Spinal cord (tissue), 10 donors: ENCODE measurements around the gene LRRFIP1. TPM values are rescaled to one million over a fixed set of nuclear protein-coding genes. Genes with fewer than 3 reads are reported as not detected.
"Not testable (repeated sequence)": the region's sequence is repeated elsewhere in the genome, so short reads cannot be mapped to it uniquely, and the experiment has no call there.

Experiments used
- DNase-seq, 6 donors: peaks; one replicate each; pipeline versions ENCODE4 v3.0.0 to v3.0.0-alpha.2; 2013 to 2015; ENCODE audit warnings: low spot score in 6 of 6, low read depth in 4 of 6
- H3K27ac ChIP-seq: one replicate; pipeline ENCODE4 v1.5.1; 2013; ENCODE audit warnings: low read depth, low read length, control low read depth
- H3K27me3 ChIP-seq: one replicate; pipeline ENCODE4 v1.6.1; 2013; ENCODE audit warnings: low read length; ENCODE audit not compliant: control insufficient read depth, insufficient read depth
- H3K36me3 ChIP-seq: one replicate; pipeline ENCODE4 v1.6.1; 2013; ENCODE audit warnings: low read length; ENCODE audit not compliant: control insufficient read depth, insufficient read depth
- H3K4me1 ChIP-seq: one replicate; pipeline ENCODE4 v1.6.1; 2013; ENCODE audit warnings: low read length; ENCODE audit not compliant: control insufficient read depth, insufficient read depth
- H3K4me3 ChIP-seq: one replicate; pipeline ENCODE4 v1.5.1; 2013; ENCODE audit warnings: low read depth, low read length, control low read depth
- H3K9me3 ChIP-seq: one replicate; pipeline ENCODE4 v1.6.1; 2013; ENCODE audit warnings: low read length; ENCODE audit not compliant: control insufficient read depth, insufficient read depth
- WGBS: methylation state at CpG from one replicate; pipeline ENCODE4 v1.1.5; 2013; ENCODE audit warnings: missing lambda C conversion rate; ENCODE audit not compliant: insufficient coverage; 5-methylcytosine and 5-hydroxymethylcytosine counted together
- polyA plus RNA-seq, 2 donors: library from polyadenylated mRNA; unstranded; fragments of 120-200 nt; gene quantifications; one replicate each; pipeline ENCODE4 v1.2.1, GENCODE V29; 2013; ENCODE audit not compliant: insufficient read length in 2 of 2
- total RNA-seq, 2 donors: library from RNA; depleted of rRNA in 1 of 2; stranded (reverse); fragments of 120-200 nt in 1 of 2; fragments of >200 nt in 1 of 2; gene quantifications; one replicate each; pipeline versions ENCODE4 v1.2.3 to v1.2.4, GENCODE V29; 2013 to 2014
- donor health status: healthy.

The LRRFIP1 gene
- total and polyA plus RNA-seq, 4 donors: 36.5 to 56.1 (median 55.2) TPM

DNA sequence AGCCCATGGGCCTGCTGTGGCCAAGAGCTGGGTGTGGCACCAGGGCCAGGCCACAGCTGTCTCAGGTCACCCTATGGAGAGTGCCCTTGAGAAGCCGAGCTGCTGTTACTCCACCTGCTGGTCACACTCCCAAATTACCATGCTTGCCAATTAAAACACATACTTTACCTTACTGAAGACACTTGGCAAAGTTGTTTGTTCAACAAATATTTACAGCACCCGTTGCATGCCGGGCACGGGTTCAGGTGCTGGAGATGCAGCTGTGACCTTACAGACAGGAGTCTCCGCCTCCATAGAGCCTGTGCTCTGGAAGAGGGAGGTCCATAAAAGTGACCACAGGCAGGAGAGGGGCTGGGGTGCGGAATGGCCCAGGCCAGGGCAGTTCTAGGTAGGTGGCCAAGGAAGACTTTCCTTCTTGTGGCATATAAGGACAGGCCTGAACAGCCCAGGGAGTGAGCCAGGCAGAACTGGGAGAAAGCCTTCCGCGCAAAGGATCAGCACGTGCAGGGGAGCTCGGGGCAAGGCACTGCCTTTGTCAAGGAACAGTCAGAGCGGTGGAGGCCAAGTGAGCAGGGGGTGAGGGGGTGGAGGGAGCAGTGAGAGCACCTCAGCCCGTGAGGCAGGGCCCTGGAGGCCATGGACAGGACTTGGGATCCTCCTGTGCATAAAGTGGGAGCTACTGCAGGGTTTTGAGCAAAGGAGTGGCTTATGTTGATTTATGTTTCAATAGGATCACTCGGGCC is 147.6 kb downstream of the LRRFIP1 start:
- DNase-seq: peak in 4 of 6 donors; percentile 7 to 37 (median 27)
- Histone ChIP-seq H3K36me3 (peaks cover 40% of the 10 kb centered on the region), H3K4me3 (no peak overlapping the region), H3K27me3 (no peaks in the 10 kb centered on the region), H3K9me3 (no peaks in the 10 kb centered on the region), H3K4me1 (no peaks in the 10 kb centered on the region), H3K27ac (no peak overlapping the region)
- 72% methylated on average over 13 of the region's 13 CpGs for WGBS

DNA sequence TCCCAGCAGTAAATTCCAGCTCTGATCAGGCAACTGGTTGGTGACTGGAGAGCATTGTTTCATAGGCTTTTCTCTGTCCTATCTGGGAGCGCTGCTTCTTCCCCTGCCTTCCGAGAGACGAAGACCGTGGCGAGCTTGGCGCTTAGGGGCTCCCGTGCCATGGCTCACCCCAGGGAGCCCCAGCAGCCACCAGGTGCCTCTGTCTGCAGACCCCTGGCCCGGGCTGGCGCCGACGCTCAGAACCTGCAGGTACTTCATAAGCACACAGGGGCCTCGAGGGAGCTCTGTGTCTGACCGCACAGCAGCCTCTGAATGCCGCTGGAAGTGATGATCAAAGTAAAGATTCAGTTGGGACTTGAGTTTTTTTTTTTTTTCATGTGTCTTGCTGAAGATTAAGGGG is 152.1 kb downstream of the LRRFIP1 start:
- Histone ChIP-seq H3K4me3 (no peak overlapping the region), H3K27me3 (no peaks in the 10 kb centered on the region), H3K27ac (no peak overlapping the region), H3K36me3 (peaks cover 46% of the 10 kb centered on the region), H3K4me1 (no peaks in the 10 kb centered on the region), H3K9me3 (no peaks in the 10 kb centered on the region)
- DNase-seq: no peak
- 89% methylated on average over 11 of the region's 14 CpGs for WGBS

DNA sequence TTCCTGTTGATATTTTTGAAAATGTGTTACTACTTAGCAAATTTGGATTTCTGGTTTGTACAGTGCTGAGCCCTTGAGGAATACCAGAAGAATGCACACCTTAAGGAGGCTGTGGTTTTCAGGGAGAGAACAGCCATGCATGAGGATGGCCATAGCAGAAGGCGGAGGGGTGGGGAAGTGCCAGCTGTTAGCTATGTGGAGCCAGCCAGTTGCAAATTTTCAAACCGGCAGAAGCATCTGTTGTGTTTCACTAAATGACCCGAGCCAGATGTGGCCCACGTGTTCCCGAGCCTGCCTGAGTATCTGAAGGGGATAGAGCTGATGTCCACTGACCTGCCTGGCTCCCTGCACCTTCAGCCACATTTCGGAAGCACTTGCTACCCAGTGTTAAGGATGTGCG is 154.8 kb downstream of the LRRFIP1 start:
- peaks cover 5% of the 10 kb centered on the region for H3K9me3 ChIP-seq
- H3K4me3 ChIP-seq: no peak overlapping the region
- no peak overlapping the region for H3K27ac ChIP-seq
- H3K27me3 ChIP-seq: no peaks in the 10 kb centered on the region
- WGBS: 74% methylated on average over 6 of the region's 7 CpGs
- peak in 1 of 6 donors; percentile 49 for DNase-seq
- H3K36me3 ChIP-seq: peaks cover 30% of the 10 kb centered on the region
- H3K4me1 ChIP-seq: no peaks in the 10 kb centered on the region

DNA sequence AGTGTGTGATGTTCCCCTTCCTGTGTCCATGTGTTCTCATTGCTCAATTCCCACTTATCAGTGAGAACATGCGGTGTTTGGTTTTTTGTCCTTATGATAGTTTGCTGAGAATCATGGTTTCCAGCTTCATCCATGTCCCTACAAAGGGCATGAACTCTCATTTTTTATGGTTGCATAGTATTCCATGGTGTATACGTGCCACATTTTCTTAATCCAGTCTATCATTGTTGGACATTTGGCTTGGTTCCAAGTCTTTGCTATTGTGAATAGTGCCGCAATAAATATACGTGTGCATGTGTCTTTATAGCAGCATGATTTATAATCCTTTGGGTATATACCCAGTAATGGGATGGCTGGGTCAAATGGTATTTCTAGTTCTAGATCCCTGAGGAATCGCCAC is 156.3 kb downstream of the LRRFIP1 start:
- not testable (repeated sequence) for H3K27me3 ChIP-seq, DNase-seq, H3K4me3 ChIP-seq, H3K27ac ChIP-seq, H3K9me3 ChIP-seq, H3K4me1 ChIP-seq
- no CpG with 5 or more reads among the region's 5 CpGs for WGBS
- peaks cover 24% of the 10 kb centered on the region for H3K36me3 ChIP-seq

DNA sequence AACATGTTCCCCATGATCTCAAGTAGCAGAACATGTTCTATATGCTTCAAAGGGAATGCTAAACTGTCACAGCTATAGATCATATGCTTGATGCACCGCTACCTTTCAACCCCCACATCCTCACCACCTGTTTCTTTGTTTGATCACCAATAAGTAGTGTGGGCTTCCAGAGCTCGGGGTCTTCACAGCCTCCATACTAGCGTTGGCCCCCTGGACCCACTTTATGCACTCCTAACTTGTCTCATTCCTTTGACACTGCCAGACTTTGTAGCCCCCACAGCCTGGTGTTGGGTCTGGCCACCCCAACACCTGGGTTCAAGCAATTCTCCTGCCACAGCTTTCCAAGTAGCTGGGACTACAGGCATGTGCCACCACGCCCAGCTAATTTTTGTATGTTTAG is 159.5 kb downstream of the LRRFIP1 start:
- Histone ChIP-seq H3K27me3 (no peaks in the 10 kb centered on the region), H3K4me3 (no peak overlapping the region), H3K27ac (no peak overlapping the region), H3K4me1 (no peaks in the 10 kb centered on the region), H3K36me3 (peaks cover 4% of the 10 kb centered on the region), H3K9me3 (peaks cover 5% of the 10 kb centered on the region)
- DNase-seq: no peak
- 98% methylated on average over 3 of the region's 4 CpGs for WGBS

DNA sequence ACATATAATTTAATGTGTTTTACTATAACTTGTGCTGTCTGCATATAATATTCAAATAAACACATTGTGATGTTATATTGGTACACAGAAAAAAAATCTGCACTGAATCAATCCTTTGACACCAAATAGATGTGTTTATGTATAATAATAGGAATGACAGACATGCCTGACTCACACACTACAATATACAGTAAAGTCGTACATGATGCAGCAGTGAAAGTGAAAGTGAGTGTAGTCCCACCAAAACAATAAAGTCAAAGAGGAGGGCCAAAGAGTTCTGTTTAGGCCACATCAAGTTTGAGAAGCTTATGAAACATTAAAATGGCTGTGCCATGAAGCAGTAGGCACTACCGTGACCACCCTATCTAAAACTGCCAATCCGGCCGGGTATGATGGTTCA is 163.0 kb downstream of the LRRFIP1 start:
- H3K36me3 ChIP-seq: no peaks in the 10 kb centered on the region
- H3K9me3 ChIP-seq: peaks cover 5% of the 10 kb centered on the region
- DNase-seq: no peak
- H3K27ac ChIP-seq: no peak overlapping the region
- no peaks in the 10 kb centered on the region for H3K4me1 ChIP-seq
- H3K4me3 ChIP-seq: no peak overlapping the region
- no peaks in the 10 kb centered on the region for H3K27me3 ChIP-seq
- 100% methylated on average over 3 of the region's 4 CpGs for WGBS

DNA sequence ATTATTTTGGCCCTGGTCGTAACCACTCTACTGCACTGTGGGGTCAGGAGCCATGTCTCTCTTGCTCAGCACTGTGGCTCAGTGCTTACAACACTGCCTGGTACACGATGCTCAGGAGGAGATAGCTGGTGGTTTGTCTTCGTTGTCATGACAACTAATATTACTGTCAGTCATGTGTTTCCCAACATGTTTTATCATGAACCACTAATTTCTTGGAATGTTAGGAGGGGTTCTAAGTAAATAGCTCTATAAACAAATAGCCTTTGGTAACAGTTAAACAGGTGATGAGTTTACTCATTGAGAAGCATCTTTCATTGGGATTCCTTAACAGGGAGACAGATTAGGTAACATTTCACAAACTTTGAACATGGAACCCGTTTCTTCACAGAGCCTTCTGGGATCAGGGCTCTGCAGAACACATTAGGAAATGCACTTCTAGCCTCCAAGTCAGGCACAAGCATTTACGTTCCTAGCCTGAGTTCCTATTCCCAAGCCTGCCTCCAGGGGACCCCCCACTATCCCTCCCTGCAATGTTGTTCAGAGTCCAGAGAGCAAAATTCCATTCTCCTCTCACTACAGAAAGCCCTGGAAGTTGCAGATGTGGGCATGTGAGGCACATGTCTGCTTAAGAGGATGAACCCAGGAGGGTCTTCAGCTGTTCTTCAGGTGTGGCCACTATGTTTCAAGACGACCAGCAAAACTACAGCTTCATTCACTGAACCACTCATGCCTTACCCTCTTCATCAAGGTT is 164.8 kb downstream of the LRRFIP1 start:
- Histone ChIP-seq H3K27ac (no peak overlapping the region), H3K4me3 (no peak overlapping the region), H3K36me3 (no peaks in the 10 kb centered on the region), H3K4me1 (no peaks in the 10 kb centered on the region), H3K27me3 (no peaks in the 10 kb centered on the region), H3K9me3 (no peaks in the 10 kb centered on the region)
- no peak for DNase-seq
- 82% methylated on average over 3 of the region's 6 CpGs for WGBS

DNA sequence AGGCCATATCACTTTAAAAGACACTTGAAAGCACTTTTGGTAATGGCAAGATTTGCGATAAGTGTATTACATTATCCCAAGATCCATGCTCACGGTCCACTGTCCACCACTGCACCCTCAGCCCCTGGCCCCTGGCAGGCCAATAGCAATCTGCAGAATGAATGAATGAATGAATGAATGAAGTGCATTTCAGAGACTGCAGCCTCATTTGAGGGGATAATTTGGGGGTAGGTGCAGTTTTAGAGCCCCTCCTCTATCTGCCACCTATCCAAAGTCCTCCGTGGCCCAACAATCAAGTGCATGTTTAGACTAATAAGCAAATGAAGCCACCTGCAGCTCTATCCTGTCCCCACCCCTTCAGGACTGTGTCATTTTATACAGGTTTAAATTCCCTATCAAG is 169.9 kb downstream of the LRRFIP1 start:
- H3K27me3 ChIP-seq: no peaks in the 10 kb centered on the region
- no peak for DNase-seq
- no peak overlapping the region for H3K4me3 ChIP-seq
- H3K36me3 ChIP-seq: peaks cover 4% of the 10 kb centered on the region
- no peaks in the 10 kb centered on the region for H3K9me3 ChIP-seq
- no peaks in the 10 kb centered on the region for H3K4me1 ChIP-seq
- WGBS: no CpG with 5 or more reads among the region's 3 CpGs
- no peak overlapping the region for H3K27ac ChIP-seq

DNA sequence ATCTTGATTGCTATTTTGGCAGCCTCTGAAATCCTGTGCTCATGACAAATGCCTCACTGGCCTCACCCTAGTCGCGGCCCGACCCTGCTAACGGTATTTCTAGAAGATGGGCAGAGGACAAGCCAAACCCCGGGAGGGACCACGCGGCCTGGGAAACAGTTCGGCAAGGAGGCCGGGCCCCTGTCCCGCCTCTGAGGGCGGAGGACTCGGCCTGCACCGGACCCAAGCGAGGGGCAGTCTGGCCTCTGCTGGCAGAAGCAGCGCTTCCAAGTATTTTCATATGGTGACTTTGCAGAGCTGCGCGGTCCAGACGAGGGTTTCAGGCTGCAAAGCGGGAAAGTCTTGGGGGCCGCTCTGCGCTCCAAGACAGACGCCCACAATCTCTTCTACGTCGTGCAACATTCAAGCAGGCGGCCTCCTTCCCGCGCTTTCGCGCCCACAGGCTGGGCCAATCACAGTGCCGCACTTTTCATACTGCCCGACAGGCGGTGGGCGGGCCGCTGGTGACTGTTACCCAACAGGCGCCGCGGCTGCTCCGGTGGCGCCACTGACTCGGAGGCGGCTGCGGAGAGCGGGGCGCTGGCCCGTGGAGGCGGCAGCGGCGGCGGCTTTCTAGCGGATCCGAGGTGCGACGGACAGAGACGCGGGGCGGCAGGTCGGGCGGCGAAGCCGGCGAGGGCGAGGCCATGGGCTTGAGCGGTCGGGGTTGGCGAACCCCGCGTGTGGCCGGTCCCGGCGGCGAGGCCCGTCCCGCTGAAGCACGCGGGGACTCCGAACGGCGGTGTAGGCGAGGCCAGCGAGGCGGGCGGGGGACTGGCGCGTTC is 171.1 kb downstream of the LRRFIP1 start, which contains the start of gene RBM44:
TSS of gene RBM44 (plus strand) at position 544 of the 824 bp plus-strand sequence. CDS start 14,831 bp downstream, outside the sequence.
- Histone ChIP-seq H3K27ac (no peak within 1 kb of the TSS), H3K9me3 (no peaks in the 10 kb centered on the region), H3K4me3 (no peak within 1 kb of the TSS), H3K27me3 (no peaks in the 10 kb centered on the region), H3K4me1 (no peaks in the 10 kb centered on the region), H3K36me3 (peaks cover 4% of the 10 kb centered on the region)
- whole genome bisulfite sequencing: 70% methylated on average over 84 of the region's 84 CpGs
- DNase-seq: no peak
